Fibroblast of lung (primary cell): ENCODE measurements around the gene NCAPD2.

ENCODE experiments used
- EZH2 ChIP-seq: IDR thresholded peaks from 2 replicates; pipeline ENCODE4 v1.5.1; 2012; ENCODE audit warnings: low read length, control low read depth, mild to moderate bottlenecking; ENCODE audit errors: missing control alignments
- TF ChIP-seq, protein P1 (sequence below), 2 donors: IDR thresholded peaks in 1 of 2; conservative IDR thresholded peaks in 1 of 2; 1 replicate in 1 of 2; 2 replicates in 1 of 2; pipeline ENCODE4 v1.5.1; 2011 to 2012; ENCODE audit warnings: low read length in 2 of 2, control low read depth in 1 of 2, inconsistent platforms in 1 of 2, low read depth in 1 of 2, mild to moderate bottlenecking in 1 of 2

DNA sequence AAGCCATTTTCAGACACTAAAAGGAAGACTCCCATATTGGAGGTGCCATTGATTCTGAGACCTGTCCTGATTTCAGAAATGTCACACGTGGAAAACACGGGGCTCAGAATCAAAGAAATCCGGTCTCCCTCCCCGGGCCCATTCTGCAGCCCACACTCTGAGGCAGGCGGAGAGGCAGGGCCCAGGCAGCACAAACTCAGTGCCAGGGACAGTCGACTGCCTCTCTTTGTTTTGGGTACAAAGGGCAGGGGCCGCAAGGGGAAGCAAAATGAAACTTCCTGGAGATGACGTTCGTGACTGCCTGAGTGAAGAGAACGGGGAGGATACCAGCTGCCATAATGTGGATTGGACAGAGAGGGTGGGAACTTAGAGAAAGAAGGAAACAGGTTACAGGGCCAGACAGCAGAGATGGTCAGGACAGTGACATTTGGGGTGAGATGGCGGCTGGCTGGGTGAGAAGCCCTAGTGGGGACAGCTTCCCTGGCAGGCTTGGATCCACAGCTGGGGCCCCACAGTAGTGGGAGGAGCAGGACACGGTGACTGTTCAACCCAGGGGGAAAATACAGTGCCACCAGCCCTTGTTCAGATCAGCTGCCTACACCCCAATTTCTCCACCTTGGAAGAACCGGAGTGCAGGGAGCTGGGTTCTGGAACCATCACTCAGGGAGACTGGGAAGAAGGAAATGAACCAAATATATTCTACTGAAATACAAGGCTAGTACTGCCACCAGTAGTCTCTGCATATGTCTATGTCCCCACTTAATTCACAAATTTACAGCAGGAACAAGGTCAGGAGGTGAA, 48.5 kb downstream of the NCAPD2 start:
- TF ChIP-seq EZH2: no peak
- TF ChIP-seq, protein P1, sequence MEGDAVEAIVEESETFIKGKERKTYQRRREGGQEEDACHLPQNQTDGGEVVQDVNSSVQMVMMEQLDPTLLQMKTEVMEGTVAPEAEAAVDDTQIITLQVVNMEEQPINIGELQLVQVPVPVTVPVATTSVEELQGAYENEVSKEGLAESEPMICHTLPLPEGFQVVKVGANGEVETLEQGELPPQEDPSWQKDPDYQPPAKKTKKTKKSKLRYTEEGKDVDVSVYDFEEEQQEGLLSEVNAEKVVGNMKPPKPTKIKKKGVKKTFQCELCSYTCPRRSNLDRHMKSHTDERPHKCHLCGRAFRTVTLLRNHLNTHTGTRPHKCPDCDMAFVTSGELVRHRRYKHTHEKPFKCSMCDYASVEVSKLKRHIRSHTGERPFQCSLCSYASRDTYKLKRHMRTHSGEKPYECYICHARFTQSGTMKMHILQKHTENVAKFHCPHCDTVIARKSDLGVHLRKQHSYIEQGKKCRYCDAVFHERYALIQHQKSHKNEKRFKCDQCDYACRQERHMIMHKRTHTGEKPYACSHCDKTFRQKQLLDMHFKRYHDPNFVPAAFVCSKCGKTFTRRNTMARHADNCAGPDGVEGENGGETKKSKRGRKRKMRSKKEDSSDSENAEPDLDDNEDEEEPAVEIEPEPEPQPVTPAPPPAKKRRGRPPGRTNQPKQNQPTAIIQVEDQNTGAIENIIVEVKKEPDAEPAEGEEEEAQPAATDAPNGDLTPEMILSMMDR (conservative IDR thresholded peaks at IDR 0.05 in 1 of 2, IDR thresholded peaks at IDR 0.05 in 1 of 2; ENCODE audit: low read depth in 1 of 2, low read length in 2 of 2): no peak
